Measurements from ENCODE around the gene CALCA. TPM values are rescaled to one million over a fixed set of nuclear protein-coding genes. Genes with fewer than 3 reads are reported as not detected.

Gene CALCA
- total RNA-seq, 4 donors from 2014 or later = 0.74 to 1.1 TPM; not detected in 2

DNA sequence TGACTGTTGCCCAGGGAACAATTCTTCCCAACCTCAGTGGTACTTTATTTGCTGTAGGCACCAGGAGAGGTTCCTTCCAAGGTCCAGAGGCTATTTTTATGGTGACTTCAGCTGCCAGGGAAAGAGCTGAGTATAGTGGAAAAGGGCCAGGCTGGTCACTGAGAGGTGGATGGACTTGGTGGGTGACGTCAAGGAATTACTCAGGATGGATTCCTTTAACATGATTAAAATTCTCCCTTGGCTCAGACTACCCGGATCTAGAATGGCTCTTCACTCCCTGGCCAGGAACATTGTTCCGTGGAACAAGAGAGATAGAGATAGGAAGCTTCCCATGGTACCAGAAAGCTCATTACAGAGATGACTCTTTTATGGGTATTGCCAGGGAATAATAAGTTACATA is 8.7 kb upstream of the CALCA start:
- no peak for ATAC-seq (ENCODE audit: low FRiP score)
- TF ChIP-seq, protein P1, sequence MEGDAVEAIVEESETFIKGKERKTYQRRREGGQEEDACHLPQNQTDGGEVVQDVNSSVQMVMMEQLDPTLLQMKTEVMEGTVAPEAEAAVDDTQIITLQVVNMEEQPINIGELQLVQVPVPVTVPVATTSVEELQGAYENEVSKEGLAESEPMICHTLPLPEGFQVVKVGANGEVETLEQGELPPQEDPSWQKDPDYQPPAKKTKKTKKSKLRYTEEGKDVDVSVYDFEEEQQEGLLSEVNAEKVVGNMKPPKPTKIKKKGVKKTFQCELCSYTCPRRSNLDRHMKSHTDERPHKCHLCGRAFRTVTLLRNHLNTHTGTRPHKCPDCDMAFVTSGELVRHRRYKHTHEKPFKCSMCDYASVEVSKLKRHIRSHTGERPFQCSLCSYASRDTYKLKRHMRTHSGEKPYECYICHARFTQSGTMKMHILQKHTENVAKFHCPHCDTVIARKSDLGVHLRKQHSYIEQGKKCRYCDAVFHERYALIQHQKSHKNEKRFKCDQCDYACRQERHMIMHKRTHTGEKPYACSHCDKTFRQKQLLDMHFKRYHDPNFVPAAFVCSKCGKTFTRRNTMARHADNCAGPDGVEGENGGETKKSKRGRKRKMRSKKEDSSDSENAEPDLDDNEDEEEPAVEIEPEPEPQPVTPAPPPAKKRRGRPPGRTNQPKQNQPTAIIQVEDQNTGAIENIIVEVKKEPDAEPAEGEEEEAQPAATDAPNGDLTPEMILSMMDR (IDR thresholded peaks at IDR 0.05) = no peak
- DNase-seq (ENCODE audit: low spot score) = no peak

DNA sequence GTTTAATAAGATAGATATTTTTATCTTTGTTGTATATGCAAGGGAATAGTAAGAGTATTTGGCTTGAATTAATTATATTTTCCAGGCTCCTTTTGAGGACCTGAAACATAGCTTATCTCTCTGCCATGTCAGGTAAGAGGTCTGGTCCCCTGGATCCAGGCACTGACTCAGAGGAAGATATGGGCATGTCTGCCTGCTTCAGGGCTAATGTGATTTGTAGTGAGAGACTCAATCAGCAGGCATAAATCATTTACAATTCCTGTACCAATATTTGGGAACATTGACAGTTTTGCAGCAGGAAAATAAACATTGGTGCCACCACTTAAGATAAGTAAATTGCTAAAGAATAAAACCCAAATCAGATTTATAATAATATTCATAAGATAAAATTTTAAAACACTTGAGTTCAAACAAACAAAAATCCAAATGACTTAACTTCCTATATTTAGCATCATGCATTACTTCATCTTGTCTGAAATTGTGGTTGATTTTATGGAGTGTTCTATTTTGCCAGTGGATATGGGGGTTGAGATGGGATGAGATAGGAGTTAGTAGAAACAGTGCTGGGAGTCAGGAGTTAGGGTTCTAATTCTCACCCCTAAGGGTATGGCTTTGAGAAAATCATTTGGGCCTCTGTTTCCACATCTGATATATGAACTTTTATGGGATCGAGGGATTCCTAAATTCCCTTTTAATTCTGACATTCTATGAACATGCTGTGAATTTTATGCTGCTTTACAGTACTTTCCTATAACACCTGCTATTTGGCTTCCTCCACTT is 5.1 kb upstream of the CALCA start:
- no peak for ATAC-seq (ENCODE audit: low FRiP score)
- TF ChIP-seq, protein P1 (IDR thresholded peaks at IDR 0.05) = no peak
- no peak for DNase-seq (ENCODE audit: low spot score)

DNA sequence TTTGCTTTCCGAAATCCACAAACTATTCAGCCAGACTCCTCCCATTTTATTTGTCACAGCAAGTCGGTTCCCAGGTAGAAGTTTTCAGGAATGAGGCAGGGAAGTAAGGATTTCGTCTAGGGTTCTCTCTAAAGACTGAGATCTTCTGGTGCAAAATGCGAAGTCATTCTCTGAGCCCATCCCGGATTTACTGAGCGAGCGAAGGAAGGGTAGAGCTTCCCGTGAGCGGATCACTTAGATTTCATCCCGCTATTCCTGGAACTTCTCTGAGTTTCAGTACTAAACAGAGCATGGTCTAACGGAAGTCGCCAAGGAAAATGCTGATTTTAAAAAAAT is 3.1 kb upstream of the CALCA start:
- TF ChIP-seq, protein P1 (IDR thresholded peaks at IDR 0.05) = no peak
- ATAC-seq (ENCODE audit: low FRiP score) (no peak), DNase-seq (ENCODE audit: low spot score) (no peak)

GRCh38 chr11:14974515-14975251 is 2.5 kb upstream of the CALCA start:
- no peak for DNase-seq (ENCODE audit: low spot score)
- no peak for ATAC-seq (ENCODE audit: low FRiP score)
- TF ChIP-seq, protein P1 (IDR thresholded peaks at IDR 0.05) = no peak

DNA sequence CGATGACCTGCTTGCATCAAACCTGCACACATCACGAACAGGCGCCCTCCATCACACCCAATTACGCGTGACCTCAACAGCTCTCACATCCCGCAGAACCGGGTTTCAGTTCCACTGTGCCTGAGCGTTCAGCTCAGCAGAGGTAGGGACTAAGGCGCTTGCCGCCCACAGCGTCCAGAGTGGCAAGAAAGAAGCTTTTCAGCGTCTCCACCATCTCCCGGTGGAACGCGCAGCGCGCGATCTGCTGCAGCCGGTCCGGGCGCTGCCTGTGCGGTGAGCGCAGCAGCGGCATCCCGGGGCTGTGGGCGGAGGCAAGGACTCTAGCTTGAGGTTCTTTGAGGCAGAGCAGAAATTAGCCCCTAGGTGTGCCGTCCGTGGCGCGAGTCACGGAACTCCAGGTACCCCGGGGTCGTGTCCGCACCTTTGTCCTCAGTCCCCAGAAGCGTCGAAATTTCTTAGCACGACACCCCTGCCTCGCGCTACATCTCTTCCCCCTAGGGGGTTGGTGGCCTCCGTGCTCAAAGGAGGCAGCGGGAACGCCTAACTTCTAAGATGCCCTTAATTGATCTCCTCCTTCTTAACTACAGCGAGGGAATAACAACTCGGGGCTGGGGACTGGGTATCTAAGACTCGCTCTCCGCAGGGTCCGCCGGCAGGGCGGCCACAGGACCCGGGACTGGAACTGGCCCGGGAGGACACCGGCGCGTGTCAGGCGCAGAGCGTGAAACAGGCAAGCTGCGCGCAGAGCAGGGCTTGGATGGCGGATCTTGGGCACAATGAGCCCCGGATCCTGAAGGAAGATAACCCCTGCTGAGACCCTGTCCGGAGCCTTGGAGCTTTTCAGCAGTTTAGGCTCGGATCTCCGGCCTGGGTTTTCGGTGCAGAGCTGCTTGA is 1.7 kb upstream of the CALCA start:
- TF ChIP-seq, protein P1 (IDR thresholded peaks at IDR 0.05) = no peak
- ATAC-seq (ENCODE audit: low FRiP score) (peak; percentile 17), DNase-seq (ENCODE audit: low spot score) (no peak)

- ATAC-seq (ENCODE audit: low FRiP score) = peak; percentile 4
- TF ChIP-seq, protein P1 (IDR thresholded peaks at IDR 0.05) = no peak
- DNase-seq (ENCODE audit: low spot score) = no peak
Measured at GRCh38 chr11:14972581-14973495, 687 bp upstream of the CALCA start.

All from omental fat pad (tissue), 4 donors.